ENCODE results near the gene C7. TPM values are rescaled to one million over a fixed set of nuclear protein-coding genes. Genes with fewer than 3 reads are reported as not detected.

Gene C7
- 3.5 and 3.6 TPM in 2 replicates for total RNA-seq (2016; rRNA removed; fragmentation: Illumina TruSeq; extraction: Trizol)
- 0.09 and 0.40 TPM in 2 replicates for total RNA-seq (2016; cell fraction: cytosol; rRNA removed; fragmentation: Illumina TruSeq; extraction: Trizol; ENCODE audit: low read depth)
- total RNA-seq (2016; cell fraction: insoluble cytoplasmic fraction; rRNA removed; fragmentation: Illumina TruSeq; extraction: Trizol), result 3.6 and 5.1 TPM in 2 replicates
- 0.48 and 0.68 TPM in 2 replicates for total RNA-seq (2016; cell fraction: membrane; rRNA removed; fragmentation: Illumina TruSeq; extraction: Trizol)
- total RNA-seq (2016; cell fraction: nucleus; rRNA removed; fragmentation: Illumina TruSeq; extraction: Trizol), result 3.9 and 5.2 TPM in 2 replicates
- 1.4 and 1.7 TPM in 2 replicates for polyA plus RNA-seq (2011; rRNA removed)
- 1.0 and 2.9 TPM in 2 replicates for polyA plus RNA-seq (2011; cell fraction: cytosol; rRNA removed)
- polyA plus RNA-seq (2011; cell fraction: nucleus; rRNA removed), result 1.0 and 1.1 TPM in 2 replicates
- 1.8 and 2.9 TPM in 2 replicates for polyA plus RNA-seq (2012)
- 0.45 and 0.92 TPM in 2 replicates for polyA plus RNA-seq (2016; cell fraction: cytosol; fragmentation: Illumina TruSeq; extraction: Trizol; ENCODE audit: low read depth)
- 0.58 and 2.0 TPM in 2 replicates for polyA plus RNA-seq (2016; cell fraction: insoluble cytoplasmic fraction; fragmentation: Illumina TruSeq; extraction: Trizol; ENCODE audit: low read depth)
- 0.09 and 0.52 TPM in 2 replicates for polyA plus RNA-seq (2016; cell fraction: membrane; fragmentation: Illumina TruSeq; extraction: Trizol; ENCODE audit: low read depth)
- polyA plus RNA-seq (2016; cell fraction: nucleus; fragmentation: Illumina TruSeq; extraction: Trizol; ENCODE audit: insufficient read depth, low read depth), result 1.7 and 9.3 TPM in 2 replicates
- polyA minus RNA-seq (2011; rRNA and poly(A)+ RNA removed; ENCODE audit: low replicate concordance), result 0.18 TPM in 1 of 2 replicates, not detected in the other
- polyA minus RNA-seq (2011; cell fraction: cytosol; rRNA and poly(A)+ RNA removed), result 0.35 and 0.59 TPM in 2 replicates
- 0.64 and 1.6 TPM in 2 replicates for polyA minus RNA-seq (2011; cell fraction: nucleus; rRNA and poly(A)+ RNA removed)
- percentile 33 among the genes with signal in this experiment for Bru-seq, nascent RNA
- percentile 40 among the genes with signal in this experiment for BruChase-seq, experiment 1, labeled RNA remaining after a 6-hour chase
- BruChase-seq, experiment 2, labeled RNA remaining after a 2-hour chase, result percentile 32 among the genes with signal in this experiment
- long read RNA-seq, experiment 1, partial matches to known transcripts, result 0 of 1 reads
- long read RNA-seq, experiment 1, other reads (novel, unspliced or antisense), result 1 of 1 reads
- long read RNA-seq, experiment 2, full-length matches to known transcripts, result 2 of 12 reads
- long read RNA-seq, experiment 2, partial matches to known transcripts, result 5 of 12 reads
- long read RNA-seq, experiment 2, other reads (novel, unspliced or antisense), result 5 of 12 reads

GRCh38 chr5:40909264-40909663 lies at the start of gene C7:
TSS of gene C7 (plus strand) at chr5:40909497. CDS start at chr5:40909611, 114 bp downstream.
- Histone ChIP-seq H3K4me1 (ENCODE audit: insufficient read depth, low read length) (peaks cover 45% of the 10 kb centered on the region), H3K36me3 (replicated peaks in 1 of 2; ENCODE audit: control insufficient read depth in 1 of 2, insufficient read depth in 2 of 2, low read length in 2 of 2) (no peaks in the 10 kb centered on the region), H3K4me3 (replicated peaks in 1 of 3; ENCODE audit: insufficient read depth in 1 of 3, low read depth in 2 of 3, low read length in 3 of 3) (peak within 1 kb of the TSS in 1 of 3 experiments; percentile 25; a peak in 1 of 6 replicates), H4K20me1 (ENCODE audit: insufficient read depth, low read length) (no peaks in the 10 kb centered on the region), H3K27ac (ENCODE audit: extremely low read length, insufficient read depth, low read length) (no peak within 1 kb of the TSS), H3K9me3 (ENCODE audit: low read length) (no peaks in the 10 kb centered on the region), H3K79me2 (ENCODE audit: insufficient read depth, low read length) (no peaks in the 10 kb centered on the region), H2AFZ (ENCODE audit: low read length) (peak within 1 kb of the TSS; percentile 67), H3K27me3 (ENCODE audit: control insufficient read depth in 1 of 2, insufficient read depth in 2 of 2, low read length in 2 of 2) (no peaks in the 10 kb centered on the region), H3K4me2 (ENCODE audit: low read depth, low read length) (peak within 1 kb of the TSS; percentile 47), H3K9ac (ENCODE audit: insufficient read depth, low read depth, low read length) (peak within 1 kb of the TSS; percentile 21; the same call in 1 of the 2 replicates)
- no TSS peak for BruUV-seq (replicated peaks)
- FAIRE-seq, result no peak
- intact Hi-C loops (cut with micrococcal nuclease; ENCODE audit: unreplicated experiment), result loop anchor here (1.0 kb wide), 2 partner anchors 82 to 729 kb away; no protein-coding TSS in a partner anchor
- TF ChIP-seq MXD4 (CRISPR knock-in tag; IDR thresholded peaks at IDR 0.05), result no peak
- TF ChIP-seq ARNTL (CRISPR knock-in tag; IDR thresholded peaks at IDR 0.05), result no peak
- no peak for TF ChIP-seq KAT2B (IDR thresholded peaks at IDR 0.05; ENCODE audit: borderline replicate concordance, low read depth, low read length)
- TF ChIP-seq BCL6 (CRISPR knock-in tag; IDR thresholded peaks at IDR 0.05), result no peak
- TF ChIP-seq SNAPC5 (CRISPR knock-in tag; IDR thresholded peaks at IDR 0.05; ENCODE audit: borderline replicate concordance), result no peak
- peak; percentile 61 for ATAC-seq
- in situ Hi-C loops (cut with HindIII; ENCODE audit: extremely low pct_ligation_motif_present, low pct_unique_long_range_greater_than_20kb), result no loop called here
- ChIA-PET CTCF (ENCODE audit: low intra/inter-chr PET ratio, low total read pairs) (no interaction called here), POLR2A (no interaction called here)
- DNase-seq (ENCODE audit: low spot score), result peak; percentile 3
- WGBS (ENCODE audit: low lambda C conversion rate), result 15% methylated on average over 3 of the region's 3 CpGs
